Measurements from ENCODE around the gene CALHM2.
A peak's percentile ranks its signal among the peaks of the same experiment; 100 is the strongest.

DNA sequence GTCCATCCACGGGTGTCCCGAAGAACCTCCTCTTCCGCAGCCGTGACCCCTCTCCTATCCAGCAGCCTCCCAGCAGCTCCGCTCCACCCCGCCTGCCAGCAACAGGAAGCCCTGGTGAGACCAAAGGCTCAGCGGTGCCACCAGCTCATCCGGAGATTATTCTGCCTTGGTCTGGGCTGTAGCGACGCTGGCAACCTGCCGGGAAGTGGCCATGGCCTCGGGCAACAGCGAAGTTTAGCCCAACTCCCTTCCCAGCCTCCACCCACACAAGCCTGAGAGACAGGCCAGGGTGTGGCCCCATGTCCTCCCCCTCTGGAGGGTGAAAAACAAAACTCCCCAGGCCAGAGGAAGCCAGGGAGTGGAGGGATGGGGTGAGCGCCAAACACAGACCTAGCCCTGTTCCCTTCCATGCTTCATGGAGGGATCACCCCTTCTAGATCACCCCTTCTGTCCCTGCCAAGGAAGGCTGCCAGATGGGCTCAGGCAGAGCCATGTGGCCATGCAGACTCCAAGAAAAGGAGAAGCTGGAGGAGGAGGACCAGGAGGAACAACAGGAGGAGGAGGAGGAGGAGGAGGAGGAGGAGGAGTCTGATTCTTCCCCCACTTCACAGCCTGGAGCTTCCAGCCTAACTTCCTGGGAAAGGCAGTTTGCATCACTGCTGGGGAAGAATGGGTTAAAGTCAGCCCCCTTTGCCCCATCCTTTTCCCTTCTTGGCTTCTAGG lies 918 bp downstream of the CALHM2 start:
- peak in 1 of 2 donors; percentile 46 for TF ChIP-seq POLR2A (IDR thresholded peaks at IDR 0.05)
- TF ChIP-seq, protein P1, sequence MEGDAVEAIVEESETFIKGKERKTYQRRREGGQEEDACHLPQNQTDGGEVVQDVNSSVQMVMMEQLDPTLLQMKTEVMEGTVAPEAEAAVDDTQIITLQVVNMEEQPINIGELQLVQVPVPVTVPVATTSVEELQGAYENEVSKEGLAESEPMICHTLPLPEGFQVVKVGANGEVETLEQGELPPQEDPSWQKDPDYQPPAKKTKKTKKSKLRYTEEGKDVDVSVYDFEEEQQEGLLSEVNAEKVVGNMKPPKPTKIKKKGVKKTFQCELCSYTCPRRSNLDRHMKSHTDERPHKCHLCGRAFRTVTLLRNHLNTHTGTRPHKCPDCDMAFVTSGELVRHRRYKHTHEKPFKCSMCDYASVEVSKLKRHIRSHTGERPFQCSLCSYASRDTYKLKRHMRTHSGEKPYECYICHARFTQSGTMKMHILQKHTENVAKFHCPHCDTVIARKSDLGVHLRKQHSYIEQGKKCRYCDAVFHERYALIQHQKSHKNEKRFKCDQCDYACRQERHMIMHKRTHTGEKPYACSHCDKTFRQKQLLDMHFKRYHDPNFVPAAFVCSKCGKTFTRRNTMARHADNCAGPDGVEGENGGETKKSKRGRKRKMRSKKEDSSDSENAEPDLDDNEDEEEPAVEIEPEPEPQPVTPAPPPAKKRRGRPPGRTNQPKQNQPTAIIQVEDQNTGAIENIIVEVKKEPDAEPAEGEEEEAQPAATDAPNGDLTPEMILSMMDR (IDR thresholded peaks at IDR 0.05), result no peak
